PC-3 (cell line): ENCODE results near the gene POLR3GL.

Experiments
- CTCF ChIP-seq: fragments of 300-600 bp; sonication (generic); conservative IDR thresholded peaks from 2 replicates; pipeline ENCODE4 v1.5.1; 2017; ENCODE audit warnings: antibody characterized with exemption, low read depth, mild to moderate bottlenecking, low read length
- EZH2phosphoT487 ChIP-seq: fragments of 300-600 bp; sonication (generic); IDR thresholded peaks from 2 replicates; pipeline ENCODE4 v1.6.1; 2018; ENCODE audit warnings: mild to moderate bottlenecking, antibody characterized with exemption, low read length, borderline replicate concordance

GRCh38 chr1:145942871-145943270 lies 21.6 kb upstream of the POLR3GL start:
- TF ChIP-seq EZH2phosphoT487 (no peak), CTCF (no peak)
